A549 (cell line): Measurements from ENCODE around the gene SIDT2. TPM values are rescaled to one million over a fixed set of nuclear protein-coding genes. Genes with fewer than 3 reads are reported as not detected.

ENCODE experiments used
- ATAC-seq, 2 experiments: fragments of 200-7000 bp in 1 of 2; fragments of >200 bp in 1 of 2; cut with Nextera tagmentation in 1 of 2; cut with Tn5 transposase in 1 of 2; 3 replicates each; pipeline versions ENCODE4 v1.8.0 to v1.9.1; 2018 to 2020; ENCODE audit warnings: mild to moderate bottlenecking in 1 of 2, moderate library complexity in 1 of 2
- CTCF ChIA-PET: fragments of 300-600 bp; sonication (Branson Sonifier 250); formaldehyde crosslinking; extraction: SDS; loops from one replicate; lab custom pipeline; 2021; ENCODE audit warnings: antibody characterized with exemption, inconsistent platforms; lab: Yijun Ruan, JAX
- POLR2A ChIA-PET: fragments of 350-600 bp; formaldehyde crosslinking; extraction: SDS; loops from one replicate; lab custom pipeline; 2021; ENCODE audit warnings: antibody characterized with exemption, inconsistent platforms; lab: Yijun Ruan, JAX
- DNase-seq, 2 experiments: peaks; one replicate each; pipeline versions ENCODE4 v3.0.0 to v3.0.0-alpha.2; 2011 to 2016; ENCODE audit warnings: low read depth in 1 of 2, low spot score in 1 of 2
- FAIRE-seq: peaks from 2 replicates; lab custom pipeline; 2011; peaks lifted over from hg19 to GRCh38; lab: Jason Lieb, UNC
- H3K27ac ChIP-seq, 2 experiments: fragments of >200 bp; sonication (Bioruptor Twin); formaldehyde crosslinking; 3 replicates each; pipeline ENCODE4 v1.5.1; 2016 to 2017
- H3K4me1 ChIP-seq: fragments of >200 bp; sonication (Bioruptor Twin); formaldehyde crosslinking; 3 replicates; pipeline ENCODE4 v1.6.1; 2016
- H3K4me2 ChIP-seq: fragments of >200 bp; sonication (Bioruptor Twin); formaldehyde crosslinking; 3 replicates; pipeline ENCODE4 v1.6.1; 2016
- H3K4me3 ChIP-seq: fragments of >200 bp; sonication (Bioruptor Twin); formaldehyde crosslinking; 3 replicates; pipeline ENCODE4 v1.5.1; 2016
- H3K9me3 ChIP-seq: fragments of >200 bp; sonication (Bioruptor Twin); formaldehyde crosslinking; 3 replicates; pipeline ENCODE4 v1.6.1; 2016
- BHLHE40 ChIP-seq: IDR thresholded peaks from 2 replicates; pipeline ENCODE4 v1.6.1; 2012; ENCODE audit warnings: low read depth, low read length, inconsistent platforms
- CBX2 ChIP-seq: fragments of 200-600 bp; sonication (generic); IDR thresholded peaks from 2 replicates; pipeline ENCODE4 v1.6.1; 2016; ENCODE audit warnings: low read depth, mild to moderate bottlenecking, borderline replicate concordance
- CEBPB ChIP-seq, 2 experiments: fragments of >200 bp in 1 of 2; sonication (Bioruptor Twin) in 1 of 2; formaldehyde crosslinking in 1 of 2; IDR thresholded peaks; 2 replicates each; pipeline ENCODE4 v1.6.1; 2012 to 2016
- CHD2 ChIP-seq: fragments of 150-350 bp; IDR thresholded peaks from 2 replicates; pipeline ENCODE4 v1.6.1; 2014; ENCODE audit warnings: low read length; ENCODE audit not compliant: partially characterized antibody
- CHD4 ChIP-seq: fragments of 200-600 bp; sonication (generic); IDR thresholded peaks from 2 replicates; pipeline ENCODE4 v1.6.1; 2016; ENCODE audit warnings: antibody characterized with exemption, mild to moderate bottlenecking, borderline replicate concordance
- EHF ChIP-seq: fragments of 250-450 bp; sonication (Bioruptor Pico); IDR thresholded peaks from 2 replicates; pipeline ENCODE4 v1.5.0; 2020; ENCODE audit warnings: mild to moderate bottlenecking
- EP300 ChIP-seq, 2 experiments: fragments of >200 bp; sonication (Bioruptor Twin); formaldehyde crosslinking; IDR thresholded peaks; 2 replicates in 1 of 2; 3 replicates in 1 of 2; pipeline ENCODE4 v1.6.1; 2016 to 2017
- FOXS1 ChIP-seq: fragments of 250-450 bp; sonication (Bioruptor Pico); IDR thresholded peaks from 2 replicates; pipeline ENCODE4 v1.5.0; 2020; ENCODE audit warnings: mild to moderate bottlenecking, moderate library complexity
- GATA3 ChIP-seq: IDR thresholded peaks from 2 replicates; pipeline ENCODE4 v1.6.1; 2012; ENCODE audit warnings: borderline replicate concordance
- HDAC2 ChIP-seq: fragments of 200-600 bp; sonication (generic); IDR thresholded peaks from 2 replicates; pipeline ENCODE4 v1.6.1; 2016
- HOXA7 ChIP-seq: fragments of 250-450 bp; sonication (Bioruptor Pico); IDR thresholded peaks from 2 replicates; pipeline ENCODE4 v1.5.0; 2020; ENCODE audit warnings: mild to moderate bottlenecking, moderate library complexity
- HOXB13 ChIP-seq: fragments of 250-450 bp; sonication (Bioruptor Pico); IDR thresholded peaks from 2 replicates; pipeline ENCODE4 v1.5.0; 2020; ENCODE audit warnings: low read depth, mild to moderate bottlenecking, moderate library complexity
- JUNB ChIP-seq: fragments of >200 bp; sonication (Bioruptor Twin); formaldehyde crosslinking; IDR thresholded peaks from 2 replicates; pipeline ENCODE4 v1.6.1; 2016
- MAFK ChIP-seq: fragments of 450-650 bp; IDR thresholded peaks from 2 replicates; pipeline ENCODE4 v1.6.1; 2014; ENCODE audit not compliant: partially characterized antibody
- POLR2A ChIP-seq: IDR thresholded peaks from 2 replicates; pipeline ENCODE4 v1.6.1; 2012; ENCODE audit warnings: mild to moderate bottlenecking, low read length
- POLR2AphosphoS2 ChIP-seq: conservative IDR thresholded peaks from 2 replicates; pipeline ENCODE4 v1.6.1; 2012; ENCODE audit warnings: low read length, improper control_type of control experiment, inconsistent platforms
- RCOR1 ChIP-seq: fragments of 150-350 bp; IDR thresholded peaks from 2 replicates; pipeline ENCODE4 v1.6.1; 2014; ENCODE audit warnings: antibody characterized with exemption, low read length, low read depth
- RNF2 ChIP-seq: fragments of 200-600 bp; sonication (generic); IDR thresholded peaks from 2 replicates; pipeline ENCODE4 v1.6.1; 2016; ENCODE audit warnings: low read depth, mild to moderate bottlenecking, antibody characterized with exemption, moderate library complexity, borderline replicate concordance
- SREBF2 ChIP-seq: fragments of 450-650 bp; IDR thresholded peaks from 2 replicates; pipeline ENCODE4 v1.6.1; 2014; ENCODE audit warnings: mild to moderate bottlenecking, moderate library complexity
- ZFP36 ChIP-seq: fragments of 450-650 bp; IDR thresholded peaks from 2 replicates; pipeline ENCODE4 v1.6.1; 2014; ENCODE audit warnings: borderline replicate concordance; ENCODE audit not compliant: partially characterized antibody
- WGBS: methylation state at CpG from one replicate; pipeline ENCODE4 v1.1.6; 2017; ENCODE audit errors: missing lambda C conversion rate; 5-methylcytosine and 5-hydroxymethylcytosine counted together
- polyA plus RNA-seq, 4 experiments: library from polyadenylated mRNA; depleted of rRNA in 3 of 4; stranded (reverse); fragments of >200 nt; fragmentation: RNase III in 1 of 4; extraction: RNeasy Plus Mini Kit Qiagen cat#74134 plus additional on column Dnase treatment in 1 of 4; gene quantifications; 2 replicates in 3 of 4; 3 replicates in 1 of 4; pipeline ENCODE4 v1.2.3, GENCODE V29; 2011 to 2017
- TF ChIP-seq, protein P1 (sequence below): fragments of 450-650 bp; IDR thresholded peaks from 2 replicates; pipeline ENCODE4 v1.6.1; 2014; ENCODE audit warnings: antibody characterized with exemption
- TF ChIP-seq, protein P2 (sequence below): IDR thresholded peaks from 2 replicates; pipeline ENCODE4 v1.6.1; 2012
- TF ChIP-seq, protein P3 (sequence below): IDR thresholded peaks from 2 replicates; pipeline ENCODE4 v1.6.1; 2012
- TF ChIP-seq, protein P4 (sequence below): fragments of 250-450 bp; sonication (Bioruptor Pico); IDR thresholded peaks from 2 replicates; pipeline ENCODE4 v1.5.0; 2020; ENCODE audit warnings: low read depth, mild to moderate bottlenecking, moderate library complexity
- TF ChIP-seq, protein P5 (sequence below): fragments of 250-450 bp; sonication (Bioruptor Pico); IDR thresholded peaks from 2 replicates; pipeline ENCODE4 v1.5.0; 2021; ENCODE audit warnings: mild to moderate bottlenecking, moderate library complexity, borderline replicate concordance

SIDT2 gene
- polyA plus RNA-seq, 2 of the 4 experiments (the other 2 are of a cell fraction): 5.9 to 8.5 TPM

DNA sequence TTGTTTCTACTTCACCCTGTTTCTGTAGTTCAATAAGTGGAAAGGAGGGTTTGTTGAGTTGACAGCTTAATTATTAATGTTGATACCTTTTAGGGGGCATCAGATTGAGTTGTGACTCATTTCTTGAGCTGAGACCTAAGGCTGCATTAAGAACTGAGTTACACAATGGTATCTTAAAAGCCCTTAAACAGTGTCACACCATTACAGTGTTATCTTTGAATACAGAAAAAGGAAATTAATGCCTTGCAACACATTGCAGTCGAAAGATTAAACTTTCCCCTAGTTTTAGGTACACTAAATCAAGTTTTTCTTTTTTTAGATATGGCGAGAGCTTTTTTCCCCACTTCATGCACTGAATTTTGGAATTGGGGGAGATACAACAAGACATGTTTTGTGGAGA, 17.7 kb upstream of the SIDT2 start:
- Histone ChIP-seq H3K4me3 (no peak overlapping the region), H3K9me3 (no peaks in the 10 kb centered on the region), H3K4me2 (no peak overlapping the region), H3K27ac (no peak overlapping the region), H3K4me1 (peaks cover 8% of the 10 kb centered on the region; the same call in 1 of the 3 replicates)
- POLR2A ChIA-PET: no interaction called here
- CTCF ChIA-PET: interaction anchor here (1.0 kb wide), 1 partner anchor 19 kb away, joined by 3 read pairs; no protein-coding TSS in a partner anchor
- WGBS: 87% methylated on average over 2 of the region's 2 CpGs
- TF ChIP-seq HOXA7: no peak
- no peak for TF ChIP-seq GATA3
- TF ChIP-seq BHLHE40: no peak
- DNase-seq (no peak), FAIRE-seq (no peak), ATAC-seq (no peak)

DNA sequence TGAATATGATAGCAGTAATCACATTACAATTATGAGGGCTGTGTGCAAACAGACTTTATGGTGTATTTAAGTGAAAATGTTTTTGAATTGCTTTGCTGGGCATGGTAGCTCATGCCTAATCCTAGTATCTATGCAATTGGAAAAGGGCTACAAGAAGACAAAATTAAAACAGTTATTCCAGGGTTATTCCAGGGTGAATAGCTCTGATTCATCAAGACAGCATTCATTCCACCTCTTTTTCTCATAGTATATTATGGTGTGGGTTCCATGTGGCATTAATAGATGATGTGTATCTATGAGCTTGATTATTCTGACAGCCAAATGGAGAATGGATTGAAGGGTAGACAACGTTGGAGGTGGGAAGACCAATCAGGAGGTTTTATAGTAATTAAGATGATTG, 12.1 kb upstream of the SIDT2 start:
- Histone ChIP-seq H3K4me3 (no peak overlapping the region), H3K4me1 (no peaks in the 10 kb centered on the region)
- no peak for ATAC-seq
- POLR2A ChIA-PET: interaction anchor here (0.6 to 1.4 kb wide), 2 partner anchors 12 to 141 kb away, joined by 3 to 6 read pairs; partner anchors contain the start of gene SIDT2
- TF ChIP-seq POLR2AphosphoS2 (no peak), BHLHE40 (no peak), EHF (no peak), CHD4 (no peak), SREBF2 (no peak), RCOR1 (no peak), HDAC2 (no peak)
- TF ChIP-seq, protein P1, sequence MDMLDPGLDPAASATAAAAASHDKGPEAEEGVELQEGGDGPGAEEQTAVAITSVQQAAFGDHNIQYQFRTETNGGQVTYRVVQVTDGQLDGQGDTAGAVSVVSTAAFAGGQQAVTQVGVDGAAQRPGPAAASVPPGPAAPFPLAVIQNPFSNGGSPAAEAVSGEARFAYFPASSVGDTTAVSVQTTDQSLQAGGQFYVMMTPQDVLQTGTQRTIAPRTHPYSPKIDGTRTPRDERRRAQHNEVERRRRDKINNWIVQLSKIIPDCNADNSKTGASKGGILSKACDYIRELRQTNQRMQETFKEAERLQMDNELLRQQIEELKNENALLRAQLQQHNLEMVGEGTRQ: no peak
- TF ChIP-seq, all 56 proteins: peak for 0
- 80% methylated on average over 1 of the region's 1 CpG for WGBS
- Histone ChIP-seq H3K4me2 (no peak overlapping the region), H3K9me3 (no peaks in the 10 kb centered on the region), H3K27ac (no peak overlapping the region)
- no peak for FAIRE-seq
- DNase-seq: no peak
- CTCF ChIA-PET: interaction anchor here (1.4 kb wide), 1 partner anchor 10 kb away, joined by 4 read pairs; no protein-coding TSS in a partner anchor

DNA sequence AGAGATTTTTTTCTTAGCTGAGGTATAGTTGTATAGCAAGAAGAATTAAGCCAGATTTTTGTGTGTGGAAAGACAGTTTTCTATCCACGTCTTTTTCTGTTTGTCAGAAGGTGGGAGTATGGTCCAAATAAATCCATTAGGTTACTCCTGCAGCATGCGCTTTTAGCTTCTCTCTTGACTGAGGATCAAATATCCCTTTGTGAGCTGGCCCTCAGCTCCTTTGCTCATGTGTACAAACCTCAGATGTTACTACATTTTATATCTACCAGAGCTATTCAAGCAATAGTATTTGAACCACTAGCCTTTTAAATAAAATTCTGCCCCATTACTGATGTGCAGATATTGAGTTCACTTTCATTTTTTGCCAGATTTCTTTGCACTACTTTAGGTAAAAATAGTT, 8.8 kb upstream of the SIDT2 start:
- ChIA-PET POLR2A (no interaction called here), CTCF (interaction anchor here (1.2 to 1.8 kb wide), 2 partner anchors 12 to 377 kb away, joined by 3 to 5 read pairs; no protein-coding TSS in a partner anchor)
- DNase-seq (no peak), FAIRE-seq (no peak), ATAC-seq (no peak)
- no peak overlapping the region for H3K4me3 ChIP-seq
- H3K9me3 ChIP-seq: no peaks in the 10 kb centered on the region
- H3K4me2 ChIP-seq: no peak overlapping the region
- no peak overlapping the region for H3K27ac ChIP-seq
- H3K4me1 ChIP-seq: no peaks in the 10 kb centered on the region
- TF ChIP-seq HOXA7 (no peak), CEBPB (IDR thresholded peaks at IDR 0.05) (no peak), EP300 (IDR thresholded peaks at IDR 0.05) (no peak), ZFP36 (no peak), CHD2 (no peak), CBX2 (no peak), JUNB (no peak), POLR2A (no peak), SREBF2 (no peak), RNF2 (no peak), HOXB13 (CRISPR knock-in tag) (no peak), MAFK (no peak)
- TF ChIP-seq, protein P2, sequence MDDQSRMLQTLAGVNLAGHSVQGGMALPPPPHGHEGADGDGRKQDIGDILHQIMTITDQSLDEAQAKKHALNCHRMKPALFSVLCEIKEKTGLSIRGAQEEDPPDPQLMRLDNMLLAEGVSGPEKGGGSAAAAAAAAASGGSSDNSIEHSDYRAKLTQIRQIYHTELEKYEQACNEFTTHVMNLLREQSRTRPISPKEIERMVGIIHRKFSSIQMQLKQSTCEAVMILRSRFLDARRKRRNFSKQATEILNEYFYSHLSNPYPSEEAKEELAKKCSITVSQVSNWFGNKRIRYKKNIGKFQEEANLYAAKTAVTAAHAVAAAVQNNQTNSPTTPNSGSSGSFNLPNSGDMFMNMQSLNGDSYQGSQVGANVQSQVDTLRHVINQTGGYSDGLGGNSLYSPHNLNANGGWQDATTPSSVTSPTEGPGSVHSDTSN: no peak
- 89% methylated on average over 2 of the region's 2 CpGs for WGBS

DNA sequence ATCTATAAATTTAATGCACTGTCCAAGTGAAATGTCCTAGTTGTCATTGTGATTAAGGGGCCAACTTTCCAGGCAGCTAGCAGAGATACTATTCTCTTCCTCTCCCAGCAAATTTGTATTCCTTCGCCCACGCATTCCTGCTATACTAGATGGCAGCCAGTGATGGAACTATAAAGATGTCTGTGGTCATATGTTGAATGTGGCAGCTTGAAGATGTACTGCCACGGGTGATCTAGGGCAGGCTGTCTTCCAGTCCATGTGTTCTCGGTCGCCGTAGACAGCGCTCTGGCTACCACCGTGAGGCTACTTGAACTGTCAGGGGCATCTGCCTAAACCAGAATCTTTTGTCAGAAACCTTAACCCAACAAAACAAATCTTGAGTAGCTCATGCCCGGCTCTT, 8.3 kb upstream of the SIDT2 start:
- ChIA-PET CTCF (interaction anchor here (0.7 to 1.8 kb wide), 2 partner anchors 11 to 25 kb away, joined by 3 to 5 read pairs; no protein-coding TSS in a partner anchor), POLR2A (no interaction called here)
- WGBS: 93% methylated on average over 9 of the region's 9 CpGs
- FAIRE-seq: no peak
- H3K4me3 ChIP-seq: no peak overlapping the region
- H3K27ac ChIP-seq: no peak overlapping the region
- DNase-seq: no peak
- no peaks in the 10 kb centered on the region for H3K9me3 ChIP-seq
- ATAC-seq: no peak
- H3K4me1 ChIP-seq: no peaks in the 10 kb centered on the region
- no peak overlapping the region for H3K4me2 ChIP-seq
- TF ChIP-seq, protein P3, sequence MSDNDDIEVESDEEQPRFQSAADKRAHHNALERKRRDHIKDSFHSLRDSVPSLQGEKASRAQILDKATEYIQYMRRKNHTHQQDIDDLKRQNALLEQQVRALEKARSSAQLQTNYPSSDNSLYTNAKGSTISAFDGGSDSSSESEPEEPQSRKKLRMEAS: no peak
- TF ChIP-seq FOXS1 (CRISPR knock-in tag) (no peak), CHD4 (no peak), GATA3 (no peak), CEBPB (IDR thresholded peaks at IDR 0.05) (no peak), CHD2 (no peak), POLR2AphosphoS2 (no peak)
- TF ChIP-seq, protein P4, sequence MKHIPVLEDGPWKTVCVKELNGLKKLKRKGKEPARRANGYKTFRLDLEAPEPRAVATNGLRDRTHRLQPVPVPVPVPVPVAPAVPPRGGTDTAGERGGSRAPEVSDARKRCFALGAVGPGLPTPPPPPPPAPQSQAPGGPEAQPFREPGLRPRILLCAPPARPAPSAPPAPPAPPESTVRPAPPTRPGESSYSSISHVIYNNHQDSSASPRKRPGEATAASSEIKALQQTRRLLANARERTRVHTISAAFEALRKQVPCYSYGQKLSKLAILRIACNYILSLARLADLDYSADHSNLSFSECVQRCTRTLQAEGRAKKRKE (CRISPR knock-in tag): no peak
- TF ChIP-seq, protein P5, sequence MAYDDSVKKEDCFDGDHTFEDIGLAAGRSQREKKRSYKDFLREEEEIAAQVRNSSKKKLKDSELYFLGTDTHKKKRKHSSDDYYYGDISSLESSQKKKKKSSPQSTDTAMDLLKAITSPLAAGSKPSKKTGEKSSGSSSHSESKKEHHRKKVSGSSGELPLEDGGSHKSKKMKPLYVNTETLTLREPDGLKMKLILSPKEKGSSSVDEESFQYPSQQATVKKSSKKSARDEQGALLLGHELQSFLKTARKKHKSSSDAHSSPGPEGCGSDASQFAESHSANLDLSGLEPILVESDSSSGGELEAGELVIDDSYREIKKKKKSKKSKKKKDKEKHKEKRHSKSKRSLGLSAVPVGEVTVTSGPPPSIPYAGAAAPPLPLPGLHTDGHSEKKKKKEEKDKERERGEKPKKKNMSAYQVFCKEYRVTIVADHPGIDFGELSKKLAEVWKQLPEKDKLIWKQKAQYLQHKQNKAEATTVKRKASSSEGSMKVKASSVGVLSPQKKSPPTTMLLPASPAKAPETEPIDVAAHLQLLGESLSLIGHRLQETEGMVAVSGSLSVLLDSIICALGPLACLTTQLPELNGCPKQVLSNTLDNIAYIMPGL (CRISPR knock-in tag): no peak
- TF ChIP-seq, protein P2: no peak
